Astrocyte of the spinal cord (primary cell): ENCODE measurements around the gene IREB2.
A peak's percentile ranks its signal among the peaks of the same experiment; 100 is the strongest.

Experiments used
- DNase-seq: peaks from one replicate; pipeline ENCODE4 v3.0.0; 2011; ENCODE audit warnings: low read depth, low spot score
- H3K4me3 ChIP-seq: 2 replicates; pipeline ENCODE4 v1.5.1; 2011; ENCODE audit warnings: low read depth, mild to moderate bottlenecking, low read length, moderate library complexity
- CTCF ChIP-seq: IDR thresholded peaks from 2 replicates; pipeline ENCODE4 v1.5.1; 2012; ENCODE audit warnings: low read depth, mild to moderate bottlenecking, low read length, inconsistent platforms
- in situ Hi-C: cut with HindIII; loops from 2 replicates; pipeline ENCODE4 v1.10.0; 2017; ENCODE audit warnings: low sequenced_read_pairs

IREB2 gene

GRCh38 chr15:78414621-78415250, 23.3 kb upstream of the IREB2 start:
- TF ChIP-seq CTCF, result no peak
- no peak for DNase-seq
- H3K4me3 ChIP-seq, result no peak overlapping the region
- in situ Hi-C loops, result no loop called here

GRCh38 chr15:78415284-78415683, 22.7 kb upstream of the IREB2 start:
- H3K4me3 ChIP-seq, result no peak overlapping the region
- TF ChIP-seq CTCF, result peak; percentile 38
- in situ Hi-C loops, result no loop called here
- DNase-seq, result peak; percentile 22

GRCh38 chr15:78417754-78418630, 20.0 kb upstream of the IREB2 start:
- no peak for DNase-seq
- TF ChIP-seq CTCF, result no peak
- in situ Hi-C loops, result no loop called here
- no peak overlapping the region for H3K4me3 ChIP-seq

- no peak for TF ChIP-seq CTCF
- in situ Hi-C loops, result no loop called here
- no peak overlapping the region for H3K4me3 ChIP-seq
- no peak for DNase-seq
These were observed 19.3 kb upstream of the IREB2 start for GRCh38 chr15:78418686-78419085.

GRCh38 chr15:78419367-78419766, 18.6 kb upstream of the IREB2 start:
- TF ChIP-seq CTCF, result no peak
- in situ Hi-C loops, result no loop called here
- no peak overlapping the region for H3K4me3 ChIP-seq
- no peak for DNase-seq

- H3K4me3 ChIP-seq, result no peak overlapping the region
- no peak for TF ChIP-seq CTCF
- DNase-seq, result no peak
- in situ Hi-C loops, result no loop called here
These were observed 17.8 kb upstream of the IREB2 start for GRCh38 chr15:78420220-78420619.
